NCI-H2107 treated with DMSO at 0.1 percent for 48 hours (cell line): ENCODE data around the gene GATB.

Experiments
- DNase-seq: peaks from one replicate; lab custom pipeline; 2025; ENCODE audit not compliant: unreplicated experiment; lab: John Stamatoyannopoulos, UW

The GATB gene, protein sequence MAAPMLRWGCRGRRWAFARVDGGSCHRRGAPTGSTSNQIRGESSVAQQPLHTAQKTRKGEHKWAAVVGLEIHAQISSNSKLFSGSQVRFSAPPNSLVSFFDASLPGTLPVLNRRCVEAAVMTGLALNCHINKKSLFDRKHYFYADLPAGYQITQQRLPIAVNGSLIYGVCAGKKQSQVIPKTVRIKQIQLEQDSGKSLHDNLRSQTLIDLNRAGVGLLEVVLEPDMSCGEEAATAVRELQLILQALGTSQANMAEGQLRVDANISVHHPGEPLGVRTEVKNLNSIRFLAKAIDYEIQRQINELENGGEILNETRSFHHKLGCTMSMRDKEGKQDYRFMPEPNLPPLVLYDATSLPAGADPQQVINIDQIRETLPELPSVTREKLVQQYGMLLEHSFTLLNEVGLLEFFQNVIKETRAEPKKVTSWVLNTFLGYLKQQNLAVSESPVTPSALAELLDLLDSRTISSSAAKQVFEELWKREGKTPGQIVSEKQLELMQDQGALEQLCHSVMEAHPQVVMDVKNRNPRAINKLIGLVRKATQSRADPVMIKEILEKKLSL

DNA sequence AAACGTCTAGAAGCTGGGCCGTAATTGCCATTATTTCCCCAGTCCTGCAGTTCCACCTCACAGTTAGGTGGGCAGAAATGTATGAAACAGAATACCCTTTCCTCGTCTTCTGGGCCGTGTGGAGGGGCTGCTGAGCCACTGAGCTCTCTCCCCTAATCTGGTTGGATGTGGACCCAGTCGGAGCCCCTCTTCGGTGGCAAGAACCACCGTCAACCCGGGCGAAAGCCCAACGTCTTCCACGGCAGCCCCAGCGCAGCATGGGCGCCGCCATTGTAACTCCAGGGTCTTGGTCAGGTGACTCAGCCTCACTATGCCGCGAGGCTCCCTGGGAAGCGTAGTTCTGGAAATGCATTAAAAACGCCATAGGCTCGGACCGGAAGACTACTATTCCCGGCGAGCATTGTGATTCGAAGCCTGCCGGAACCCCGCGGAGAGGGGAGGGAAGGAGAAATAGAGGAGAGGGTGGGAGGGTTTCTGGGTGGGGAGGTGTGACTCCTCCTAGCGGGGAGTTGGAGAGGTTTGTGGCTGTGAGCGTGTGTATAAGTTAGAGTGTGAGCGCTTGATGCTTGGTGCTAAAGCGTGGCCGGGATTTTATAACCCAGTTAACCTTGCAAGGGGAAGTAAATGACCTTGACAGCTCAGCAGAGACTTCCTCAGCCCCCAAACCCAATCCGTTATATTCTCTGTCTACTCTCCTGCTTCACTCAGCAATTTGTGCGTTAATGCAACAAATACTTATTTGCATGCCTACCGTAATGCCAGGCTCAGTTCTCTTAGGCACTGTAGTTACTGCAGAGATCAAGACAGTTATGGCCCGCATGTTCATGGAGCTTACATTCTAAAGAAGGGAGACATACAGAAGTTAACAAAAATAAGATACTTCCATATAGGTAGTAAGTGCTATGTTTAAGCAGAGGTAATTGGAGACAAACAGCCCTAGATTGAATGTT, at the start of gene GATB:
Gene GATB, minus strand, starts transcription at position 296 of the 950 bp plus-strand sequence. Its CDS starts 25 bp downstream, at position 271.
- DNase-seq = peak; percentile 90

DNA sequence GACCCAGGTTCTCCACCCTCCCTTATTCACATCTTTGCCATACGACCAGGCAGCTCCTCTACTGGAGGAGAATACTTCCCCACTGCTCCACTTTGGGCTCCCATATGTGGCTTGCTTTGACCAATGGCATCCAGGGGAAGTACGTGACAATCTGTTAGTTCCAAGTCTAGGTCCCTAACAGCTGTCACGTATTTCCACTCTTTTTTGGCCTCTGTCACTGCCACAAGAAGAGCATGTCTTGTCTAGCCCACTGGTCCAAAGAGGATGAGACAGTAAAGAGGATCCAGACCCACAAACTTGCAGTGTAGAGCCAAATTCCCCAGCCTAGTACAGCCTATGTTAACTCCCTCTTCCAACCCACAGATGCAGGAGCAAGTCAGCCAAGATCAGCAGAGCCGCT, 49.7 kb upstream of the GATB start:
- no peak for DNase-seq

DNA sequence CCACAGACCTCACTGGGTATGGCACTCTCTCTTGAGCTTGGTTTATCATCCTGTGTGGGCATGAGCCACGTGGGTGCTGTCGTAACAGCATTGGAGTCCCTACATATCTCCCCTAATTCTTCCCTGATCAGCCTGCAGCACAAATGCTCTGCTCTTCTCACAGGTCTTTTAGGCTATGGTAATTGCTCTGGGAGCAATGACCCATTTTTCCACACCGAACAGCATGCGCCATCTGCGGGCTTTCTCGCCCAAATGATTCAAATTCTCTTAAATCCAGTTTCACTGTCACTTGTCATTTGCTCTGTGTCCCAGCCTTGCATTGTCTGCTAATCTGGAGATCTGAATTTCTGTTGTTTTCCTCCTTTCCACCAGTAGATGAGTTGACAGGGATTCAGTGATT, 48.9 kb upstream of the GATB start:
- no peak for DNase-seq

DNA sequence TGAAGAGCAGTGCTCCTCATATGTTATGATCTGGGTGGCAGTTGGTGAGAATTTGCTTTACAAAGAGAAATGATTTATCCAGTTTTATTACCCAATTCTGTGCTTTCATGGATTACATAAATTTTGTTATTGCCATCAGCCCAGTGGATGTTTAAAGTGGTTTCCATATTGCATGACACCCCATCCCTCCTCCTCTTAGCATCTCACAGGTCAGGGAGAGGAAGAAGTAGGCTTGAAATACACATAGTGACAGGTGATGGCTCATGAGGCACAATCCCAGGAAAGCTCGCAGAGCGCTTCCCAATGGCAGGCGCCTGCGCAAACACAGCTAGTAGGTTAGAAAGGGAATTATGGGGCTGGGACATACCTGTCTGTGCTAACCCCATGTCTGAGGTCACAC, 47.7 kb upstream of the GATB start:
- no peak for DNase-seq

DNA sequence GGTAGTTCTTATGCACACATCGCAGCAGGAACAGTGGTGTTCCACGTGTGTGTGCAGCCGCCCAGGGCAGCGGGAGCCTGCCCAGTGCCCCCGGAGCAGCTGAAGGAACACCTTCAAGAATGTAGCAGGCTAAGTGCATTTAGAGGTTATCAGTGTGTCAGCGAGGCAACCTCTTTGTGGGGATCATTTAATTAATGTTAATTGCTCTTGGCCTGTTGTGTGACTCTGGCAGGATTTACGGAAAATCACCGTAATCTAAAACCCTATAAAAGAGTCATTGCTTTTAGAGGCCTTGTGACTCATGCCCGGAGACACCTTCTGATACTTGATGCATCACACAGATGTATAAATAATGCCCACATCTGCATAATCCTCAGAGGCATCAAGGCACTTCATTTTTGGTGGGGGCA, 47.3 kb upstream of the GATB start:
- no peak for DNase-seq

DNA sequence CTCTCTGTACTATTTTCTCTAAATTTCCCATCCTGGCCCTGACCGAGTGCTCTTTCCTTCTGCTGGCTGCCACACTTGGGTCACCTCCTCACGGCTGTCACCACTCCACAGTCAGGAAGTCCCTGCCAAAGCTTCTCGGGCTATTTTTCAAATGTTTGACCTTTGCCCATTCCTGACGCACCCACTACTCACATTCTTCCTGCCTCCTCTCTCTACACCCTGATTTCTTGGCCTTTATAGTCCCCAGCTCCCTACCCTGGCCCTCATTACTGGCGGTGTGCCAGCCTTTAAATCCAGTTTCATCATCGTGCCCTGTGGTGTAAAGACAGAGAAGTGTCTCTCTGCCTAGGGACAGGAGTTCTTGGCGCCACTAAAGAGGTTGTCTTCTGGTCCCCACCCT, 46.4 kb upstream of the GATB start:
- DNase-seq = no peak

DNA sequence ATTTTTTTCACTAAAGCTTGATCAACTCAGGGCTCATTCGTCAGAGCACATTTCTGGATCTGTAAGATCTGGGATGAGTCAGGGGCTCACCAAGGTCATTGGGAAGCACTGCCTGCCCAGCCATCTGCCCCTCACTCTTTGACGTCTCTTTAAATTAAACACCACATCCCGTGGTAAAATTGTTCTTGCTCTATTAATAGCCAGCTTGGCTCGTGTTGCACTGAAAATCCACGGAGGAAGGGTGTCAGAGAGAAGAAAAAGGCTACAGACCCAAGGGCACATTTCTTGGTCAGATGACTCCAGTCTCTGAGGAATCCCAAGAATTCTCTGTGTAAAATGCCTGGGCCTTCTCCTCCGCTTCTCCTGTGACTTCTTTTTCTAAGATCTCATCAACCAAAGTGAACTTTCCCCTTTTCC, 45.7 kb upstream of the GATB start:
- DNase-seq = no peak

DNA sequence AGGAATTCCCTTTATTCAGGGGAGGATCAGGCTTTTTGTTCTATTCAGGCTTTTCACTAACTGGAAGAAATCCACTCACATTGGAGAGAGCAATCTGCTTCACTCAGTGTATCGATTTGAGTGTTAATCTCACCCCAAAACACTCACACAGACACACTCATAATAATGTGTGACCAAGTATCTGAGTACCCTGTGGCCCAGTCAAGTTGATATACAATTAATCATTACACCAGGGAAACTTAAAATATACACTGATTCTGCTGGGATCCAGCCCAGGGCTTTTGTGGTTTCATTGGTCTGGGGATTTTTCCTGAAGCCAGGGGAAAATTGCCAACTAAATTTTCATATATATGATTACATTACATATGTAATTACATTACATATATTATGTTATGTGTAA, 44.0 kb upstream of the GATB start:
- DNase-seq = no peak

DNA sequence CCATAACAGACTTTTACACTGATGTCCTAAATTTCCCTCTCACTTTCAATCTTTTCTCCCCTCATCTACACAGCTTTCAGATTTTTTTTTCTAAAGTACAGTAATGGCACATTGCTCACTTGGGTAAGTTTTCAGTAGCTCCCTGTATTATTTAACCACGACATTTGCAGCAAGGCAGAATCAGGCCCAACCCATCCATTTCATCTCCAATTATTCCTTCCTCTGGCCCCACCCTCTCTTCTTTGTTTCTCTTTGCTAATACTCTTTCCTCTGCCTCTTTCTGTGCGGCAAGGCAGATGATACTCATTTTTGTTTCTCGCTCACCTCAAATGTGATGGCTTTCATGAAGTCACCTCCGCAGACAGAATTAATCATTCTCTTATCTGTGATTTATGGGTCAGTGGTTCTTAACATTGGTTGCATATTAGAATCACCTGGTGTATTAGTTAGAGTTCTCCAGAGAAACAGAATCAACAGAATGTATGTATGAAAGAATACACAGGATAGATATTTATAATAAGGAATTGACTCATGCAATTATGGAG, 43.4 kb upstream of the GATB start:
- DNase-seq = no peak

DNA sequence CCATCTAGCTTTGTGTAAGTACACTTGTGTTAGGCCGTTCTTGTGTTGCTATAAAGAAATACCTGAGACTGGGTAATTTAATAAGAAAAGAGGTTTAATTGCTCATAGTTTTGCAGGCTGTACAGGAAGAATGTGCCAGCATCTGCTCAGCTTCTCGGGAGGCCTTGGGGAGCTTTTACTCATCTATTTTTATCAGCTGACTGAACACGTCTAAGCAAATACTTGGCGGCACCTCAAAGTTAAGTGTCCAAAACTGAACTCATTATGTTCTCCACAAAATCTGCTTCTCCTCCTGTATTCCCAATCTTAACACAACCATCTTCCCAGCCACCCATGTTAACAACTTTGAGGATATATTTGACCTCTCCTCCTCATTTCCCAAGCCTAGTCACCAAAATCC, 42.4 kb upstream of the GATB start:
- DNase-seq = no peak

DNA sequence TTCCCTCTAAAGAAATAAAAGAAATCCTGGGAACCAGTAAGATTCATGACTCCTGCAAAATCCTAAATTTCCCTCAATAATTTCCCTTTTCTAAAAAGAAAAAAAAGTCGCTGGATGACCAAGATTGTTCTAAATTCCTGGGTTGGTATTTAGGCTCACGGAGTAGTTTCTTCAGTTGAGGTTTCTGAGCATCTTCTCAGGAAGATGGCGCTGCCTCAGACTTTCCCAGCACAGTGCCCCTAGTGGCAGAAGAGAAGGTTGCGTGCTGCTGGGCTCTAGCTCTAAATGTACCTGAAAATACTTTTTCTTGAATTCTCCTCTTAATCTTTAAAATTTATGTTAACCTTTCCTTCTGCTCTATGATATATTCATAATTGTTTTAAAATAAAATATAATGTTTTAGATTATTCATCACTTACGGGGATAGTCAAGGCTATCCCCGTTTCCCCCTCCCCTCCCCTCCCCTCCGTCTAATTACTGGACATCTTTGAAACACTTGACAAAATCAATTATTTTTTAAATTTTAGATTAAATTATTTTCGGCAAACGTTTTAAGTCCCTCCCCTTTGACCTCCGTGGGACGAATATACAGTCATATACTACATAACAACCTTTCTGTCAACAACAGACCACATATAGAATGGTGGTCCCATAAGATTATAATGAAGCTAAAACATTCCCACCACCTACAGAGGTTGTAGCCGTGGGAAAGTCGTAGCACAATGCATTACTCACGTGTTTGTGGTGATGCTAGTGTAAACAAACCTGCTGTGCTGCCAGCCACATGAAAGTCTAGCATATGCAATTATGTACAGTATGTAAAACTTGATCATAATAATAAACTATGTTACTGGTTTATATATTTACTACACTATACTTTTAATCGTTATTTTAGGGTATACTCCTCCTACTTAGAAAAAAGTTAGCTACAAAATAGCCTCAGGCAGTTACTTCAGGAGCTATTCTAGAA, 41.0 kb upstream of the GATB start:
- DNase-seq = peak; percentile 7

DNA sequence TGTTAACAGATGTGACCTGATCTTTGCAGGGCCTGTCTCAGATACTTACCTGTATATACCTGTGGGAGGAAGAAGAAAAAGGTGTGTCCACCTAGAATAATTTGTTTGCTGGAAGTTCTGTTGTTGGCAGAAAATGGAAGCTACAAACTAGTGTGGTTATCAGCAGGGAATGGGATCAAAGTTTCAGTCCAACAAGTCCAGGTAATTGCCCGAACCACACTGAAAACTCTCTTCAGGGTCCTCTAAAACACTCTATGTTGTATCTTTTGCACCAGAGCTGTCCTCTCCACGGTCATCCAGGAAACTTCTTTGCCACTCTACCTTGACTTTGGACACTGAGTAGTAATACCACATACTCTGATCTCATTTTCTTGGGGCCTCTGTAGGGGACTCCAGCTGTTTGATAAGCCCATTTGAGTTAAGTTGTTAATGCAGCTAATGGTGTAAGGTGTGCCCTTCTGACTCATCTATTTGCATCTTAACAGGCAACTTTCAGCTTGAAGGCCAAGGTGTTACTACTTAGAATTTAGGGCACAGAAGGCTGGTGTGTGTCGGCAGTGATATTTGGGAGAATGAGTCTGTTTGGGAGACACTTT, 38.7 kb upstream of the GATB start:
- no peak for DNase-seq

DNA sequence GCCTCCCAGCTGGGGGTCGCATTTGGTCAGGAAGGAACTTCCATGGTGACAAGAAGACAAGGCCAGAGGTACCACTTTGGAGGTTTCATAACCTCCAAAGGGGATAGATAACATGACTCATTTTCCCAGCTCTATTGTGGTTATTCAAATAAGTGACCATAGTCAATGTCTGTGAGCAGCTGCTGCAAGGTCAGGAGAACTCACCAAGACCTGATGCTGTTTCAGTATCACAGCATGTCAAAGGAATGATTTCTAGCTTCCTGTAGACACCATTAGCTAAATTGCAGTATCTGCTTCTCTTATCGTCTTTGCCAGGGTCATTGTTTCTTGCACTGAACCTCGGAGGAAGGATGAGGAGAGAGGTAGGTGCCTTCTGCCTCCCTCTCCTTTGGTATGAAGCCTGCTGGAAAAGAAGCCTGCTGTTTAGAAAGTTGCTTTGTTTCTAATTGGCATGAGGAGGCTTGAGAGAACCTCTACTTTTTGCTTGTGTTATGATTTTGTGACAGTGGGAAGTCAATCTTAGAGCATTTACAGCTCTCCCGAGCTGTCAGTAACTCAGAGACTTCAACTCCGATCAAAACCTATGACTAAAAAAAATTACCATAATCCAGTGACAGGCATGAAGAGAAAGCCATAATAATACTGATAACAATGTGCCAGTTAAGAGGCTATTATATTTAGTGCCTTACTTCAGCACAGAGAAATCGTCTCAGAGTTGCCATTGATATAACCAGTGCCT, 38.0 kb upstream of the GATB start:
- no peak for DNase-seq

DNA sequence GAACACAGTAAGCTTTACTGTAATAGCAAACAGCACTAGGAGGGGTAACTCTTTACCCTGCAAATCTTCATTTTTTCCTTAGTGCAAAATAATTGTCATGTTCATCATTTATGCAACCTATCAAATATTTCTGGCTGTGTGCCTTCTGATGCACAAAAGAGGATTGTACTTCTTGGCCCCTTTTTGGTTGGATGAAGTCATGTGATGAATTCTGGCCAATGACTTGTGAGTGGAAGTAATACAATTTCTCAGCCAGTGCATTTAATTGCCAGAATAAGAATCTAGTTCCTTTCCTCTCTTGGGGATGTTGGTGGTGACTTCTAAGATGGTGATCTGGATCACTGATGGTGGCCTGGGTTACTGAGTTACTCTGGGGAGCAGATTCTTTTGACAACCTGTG, 37.0 kb upstream of the GATB start:
- no peak for DNase-seq

DNA sequence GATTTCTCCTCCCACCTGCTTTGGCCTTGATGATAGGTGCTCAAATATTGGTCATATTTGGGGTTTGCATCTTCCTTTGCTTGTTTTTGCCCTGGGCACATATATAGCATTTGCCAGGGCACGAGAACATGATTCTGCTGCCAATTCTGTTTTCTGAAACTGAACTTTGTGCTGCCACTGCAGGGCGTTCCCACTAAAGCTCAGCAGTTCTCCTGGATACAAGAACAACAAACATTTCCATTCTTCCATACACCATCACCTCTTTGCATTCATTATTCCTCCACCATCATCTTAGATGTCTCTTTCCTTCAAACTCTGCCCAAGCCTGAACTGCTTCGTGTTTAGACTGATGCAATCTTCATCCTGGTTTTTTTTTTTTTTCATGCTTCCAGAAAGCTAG, 36.3 kb upstream of the GATB start:
- DNase-seq = no peak

DNA sequence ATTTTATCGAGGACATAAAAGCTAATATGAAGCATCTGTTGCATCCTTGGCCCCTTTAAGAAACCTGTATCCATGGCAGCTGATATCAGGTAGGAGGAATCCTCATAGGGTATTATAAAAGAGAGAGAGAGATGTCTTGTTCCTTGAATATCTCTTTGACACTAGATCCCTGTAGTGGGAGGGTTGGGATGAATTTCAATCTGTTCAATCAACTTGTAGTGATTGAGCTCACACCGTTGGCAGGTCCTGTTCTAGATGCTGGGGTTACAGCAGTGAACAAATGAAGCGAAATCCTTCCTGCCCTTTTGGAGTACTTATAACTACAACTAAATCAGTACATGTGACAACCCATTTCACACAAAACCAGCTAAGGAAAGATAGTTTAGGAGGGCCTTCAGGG, 35.3 kb upstream of the GATB start:
- DNase-seq = no peak

DNA sequence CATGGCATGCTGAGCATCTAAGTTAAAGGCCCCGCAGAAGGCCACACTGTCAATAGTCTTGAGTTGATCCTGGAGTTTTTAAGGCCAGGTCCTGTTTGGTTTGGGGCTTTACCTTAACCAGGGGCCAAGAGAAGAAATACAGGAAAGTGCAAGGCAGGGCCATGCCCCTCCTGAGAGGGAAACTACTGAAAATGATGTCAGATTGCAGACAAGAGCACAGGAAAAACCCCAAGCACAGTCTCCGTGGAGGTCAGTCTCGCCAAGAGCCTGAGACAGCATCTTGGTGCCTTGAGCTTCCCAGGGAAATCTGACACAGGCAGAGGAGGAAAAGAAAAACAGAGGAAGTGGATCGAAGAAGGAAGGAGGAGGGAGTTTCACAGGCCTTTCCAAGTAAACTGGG, 32.2 kb upstream of the GATB start:
- DNase-seq = no peak

DNA sequence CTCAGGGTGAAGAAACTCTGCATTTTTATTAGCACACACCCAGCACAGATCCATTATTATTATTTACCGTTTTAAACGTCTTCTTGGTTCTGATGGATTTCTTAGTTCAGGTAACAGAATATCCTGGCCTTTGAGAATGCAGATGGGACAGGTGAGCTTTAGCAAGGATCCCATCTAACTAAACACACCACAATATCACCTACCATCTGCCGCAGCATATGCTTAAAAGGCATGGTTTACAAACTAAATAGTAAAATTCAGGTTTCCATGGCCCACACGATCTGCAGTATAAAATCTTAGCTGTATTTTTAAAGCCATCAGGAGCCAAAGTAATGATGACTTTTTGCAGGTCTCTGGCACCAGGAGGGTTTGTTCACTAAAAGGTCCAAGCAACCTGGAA, 31.7 kb upstream of the GATB start:
- no peak for DNase-seq

DNA sequence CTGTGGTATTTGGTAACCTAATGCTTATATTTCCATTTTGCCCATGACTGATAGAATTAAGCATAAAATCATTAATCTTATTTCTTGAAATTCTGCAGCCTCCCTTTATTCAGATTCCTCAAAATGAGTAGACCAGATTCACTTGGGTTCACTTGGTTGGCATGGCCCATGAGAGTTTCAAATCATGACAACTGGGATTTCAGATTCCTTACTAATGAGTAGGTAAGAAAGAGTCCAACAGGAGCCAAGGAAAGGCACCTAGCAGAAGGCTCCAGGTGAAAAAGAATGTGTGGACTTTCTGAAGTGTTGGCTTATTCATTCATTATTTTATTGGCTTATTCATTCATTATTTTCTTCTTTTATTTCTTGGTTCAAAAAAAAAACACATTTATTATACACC, 27.2 kb upstream of the GATB start:
- no peak for DNase-seq
